ENCODE data around the gene ARMH3.

Gene ARMH3

DNA sequence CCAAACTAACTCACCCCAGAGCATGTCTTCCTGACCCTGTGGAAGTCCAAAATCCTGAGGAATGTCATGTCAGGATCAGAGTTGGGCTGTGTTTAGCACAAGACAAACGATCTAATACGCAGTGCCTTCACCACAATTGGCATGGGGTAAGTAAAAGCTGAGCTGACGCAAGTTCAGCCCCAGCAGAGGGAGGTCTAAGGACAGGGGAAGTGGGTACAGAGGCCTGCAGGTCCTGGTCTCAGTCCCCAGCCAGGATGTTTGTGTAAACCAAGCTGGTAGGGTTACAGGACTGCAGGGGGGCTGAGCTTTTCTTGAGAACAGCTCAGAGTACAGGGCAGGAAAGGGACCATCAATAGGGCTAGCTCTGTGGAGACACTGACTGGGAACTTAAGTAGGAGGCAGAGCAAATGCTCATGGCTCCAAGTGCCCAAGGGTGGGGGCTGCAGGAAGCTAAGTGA is 207.1 kb downstream of the ARMH3 start:
- Histone ChIP-seq H3F3A (ENCODE audit: insufficient read depth, low read length) (no peaks in the 10 kb centered on the region), H3K9me3 (replicated peaks; ENCODE audit: insufficient read depth, low read length) (no peaks in the 10 kb centered on the region), H3K4me1 (ENCODE audit: low read length) (no peaks in the 10 kb centered on the region), H3K27ac (ENCODE audit: low read length) (no peak overlapping the region), H3K9ac (ENCODE audit: low read length) (no peak overlapping the region), H3K4me2 (ENCODE audit: low read depth, low read length) (no peak overlapping the region), H3K9me2 (replicated peaks; ENCODE audit: insufficient read depth, low read length) (no peaks in the 10 kb centered on the region), H3K36me3 (replicated peaks; ENCODE audit: insufficient read depth, low read length) (no peaks in the 10 kb centered on the region), H4K20me1 (ENCODE audit: insufficient read depth, low read length) (no peaks in the 10 kb centered on the region), H2AFZ (ENCODE audit: low read length) (no peak overlapping the region), H3K27me3 (replicated peaks; ENCODE audit: insufficient read depth, low read length) (no peaks in the 10 kb centered on the region), H3K79me2 (ENCODE audit: low read length) (no peaks in the 10 kb centered on the region), H3K4me3 (ENCODE audit: low read length) (no peak overlapping the region)
- TF ChIP-seq EZH2phosphoT487 (IDR thresholded peaks at IDR 0.05; ENCODE audit: low read length) (no peak), EZH2 (optimal IDR thresholded peaks at IDR 0.05; ENCODE audit: low read depth, low read length) (no peak)
- TF ChIP-seq, protein P1, sequence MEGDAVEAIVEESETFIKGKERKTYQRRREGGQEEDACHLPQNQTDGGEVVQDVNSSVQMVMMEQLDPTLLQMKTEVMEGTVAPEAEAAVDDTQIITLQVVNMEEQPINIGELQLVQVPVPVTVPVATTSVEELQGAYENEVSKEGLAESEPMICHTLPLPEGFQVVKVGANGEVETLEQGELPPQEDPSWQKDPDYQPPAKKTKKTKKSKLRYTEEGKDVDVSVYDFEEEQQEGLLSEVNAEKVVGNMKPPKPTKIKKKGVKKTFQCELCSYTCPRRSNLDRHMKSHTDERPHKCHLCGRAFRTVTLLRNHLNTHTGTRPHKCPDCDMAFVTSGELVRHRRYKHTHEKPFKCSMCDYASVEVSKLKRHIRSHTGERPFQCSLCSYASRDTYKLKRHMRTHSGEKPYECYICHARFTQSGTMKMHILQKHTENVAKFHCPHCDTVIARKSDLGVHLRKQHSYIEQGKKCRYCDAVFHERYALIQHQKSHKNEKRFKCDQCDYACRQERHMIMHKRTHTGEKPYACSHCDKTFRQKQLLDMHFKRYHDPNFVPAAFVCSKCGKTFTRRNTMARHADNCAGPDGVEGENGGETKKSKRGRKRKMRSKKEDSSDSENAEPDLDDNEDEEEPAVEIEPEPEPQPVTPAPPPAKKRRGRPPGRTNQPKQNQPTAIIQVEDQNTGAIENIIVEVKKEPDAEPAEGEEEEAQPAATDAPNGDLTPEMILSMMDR (IDR thresholded peaks at IDR 0.05; ENCODE audit: low read length), result no peak
- no peak for DNase-seq

DNA sequence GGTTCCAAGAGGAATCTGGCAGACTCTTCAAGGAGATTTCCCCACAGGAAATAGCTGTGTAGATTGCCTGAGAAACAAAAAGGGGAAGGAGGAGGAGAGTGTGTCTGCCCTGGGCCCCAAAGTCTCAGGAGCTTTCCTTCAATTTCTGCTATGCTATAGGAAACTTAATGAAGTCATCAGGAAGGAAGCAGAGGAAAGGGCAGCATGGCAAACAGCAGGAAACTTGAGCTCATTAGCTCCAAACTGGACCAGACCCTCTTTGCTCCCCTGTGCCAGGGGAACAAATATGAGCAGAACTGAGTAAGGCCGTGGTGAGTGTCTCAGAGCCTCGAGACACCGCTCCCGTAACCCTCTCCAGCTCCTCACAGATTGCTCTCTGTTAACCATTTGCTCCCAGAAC is 207.6 kb downstream of the ARMH3 start:
- no peaks in the 10 kb centered on the region for H3K9me2 ChIP-seq (replicated peaks; ENCODE audit: insufficient read depth, low read length)
- H3K4me1 ChIP-seq (ENCODE audit: low read length), result no peaks in the 10 kb centered on the region
- no peak overlapping the region for H3K27ac ChIP-seq (ENCODE audit: low read length)
- no peak overlapping the region for H2AFZ ChIP-seq (ENCODE audit: low read length)
- no peak for DNase-seq
- H3K36me3 ChIP-seq (replicated peaks; ENCODE audit: insufficient read depth, low read length), result no peaks in the 10 kb centered on the region
- H3K4me3 ChIP-seq (ENCODE audit: low read length), result no peak overlapping the region
- H4K20me1 ChIP-seq (ENCODE audit: insufficient read depth, low read length), result no peaks in the 10 kb centered on the region
- TF ChIP-seq EZH2 (optimal IDR thresholded peaks at IDR 0.05; ENCODE audit: low read depth, low read length), result no peak
- no peak for TF ChIP-seq EZH2phosphoT487 (IDR thresholded peaks at IDR 0.05; ENCODE audit: low read length)
- TF ChIP-seq, protein P1 (IDR thresholded peaks at IDR 0.05; ENCODE audit: low read length), result no peak
- H3K9me3 ChIP-seq (replicated peaks; ENCODE audit: insufficient read depth, low read length), result no peaks in the 10 kb centered on the region
- H3K79me2 ChIP-seq (ENCODE audit: low read length), result no peaks in the 10 kb centered on the region
- H3K27me3 ChIP-seq (replicated peaks; ENCODE audit: insufficient read depth, low read length), result no peaks in the 10 kb centered on the region
- H3K4me2 ChIP-seq (ENCODE audit: low read depth, low read length), result no peak overlapping the region
- H3F3A ChIP-seq (ENCODE audit: insufficient read depth, low read length), result no peaks in the 10 kb centered on the region
- H3K9ac ChIP-seq (ENCODE audit: low read length), result no peak overlapping the region

DNA sequence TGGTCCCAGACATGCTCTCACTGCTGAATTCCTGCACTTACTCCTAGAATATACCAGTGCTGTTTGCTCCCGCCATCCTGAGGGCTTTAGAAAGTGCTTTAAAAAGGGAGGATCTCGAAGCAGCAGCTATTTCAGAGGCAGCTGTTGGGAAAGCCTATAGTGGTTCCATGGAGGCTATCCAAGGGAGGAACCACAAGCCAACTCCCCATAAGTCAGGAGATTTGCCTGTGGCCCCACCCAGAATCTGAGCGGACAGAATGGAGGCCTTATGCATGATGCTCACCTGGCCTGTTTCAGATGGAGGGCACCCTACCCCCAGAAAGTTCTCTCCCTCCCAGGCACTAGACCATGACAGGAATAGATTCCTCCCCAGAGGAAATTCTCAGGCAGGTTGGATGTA is 210.1 kb downstream of the ARMH3 start:
- H3F3A ChIP-seq (ENCODE audit: insufficient read depth, low read length), result no peaks in the 10 kb centered on the region
- TF ChIP-seq EZH2 (optimal IDR thresholded peaks at IDR 0.05; ENCODE audit: low read depth, low read length), result no peak
- no peak overlapping the region for H3K9ac ChIP-seq (ENCODE audit: low read length)
- DNase-seq, result no peak
- no peak overlapping the region for H3K27ac ChIP-seq (ENCODE audit: low read length)
- no peaks in the 10 kb centered on the region for H3K4me1 ChIP-seq (ENCODE audit: low read length)
- no peaks in the 10 kb centered on the region for H3K36me3 ChIP-seq (replicated peaks; ENCODE audit: insufficient read depth, low read length)
- H3K9me2 ChIP-seq (replicated peaks; ENCODE audit: insufficient read depth, low read length), result no peaks in the 10 kb centered on the region
- no peaks in the 10 kb centered on the region for H3K79me2 ChIP-seq (ENCODE audit: low read length)
- H3K4me2 ChIP-seq (ENCODE audit: low read depth, low read length), result no peak overlapping the region
- no peaks in the 10 kb centered on the region for H3K9me3 ChIP-seq (replicated peaks; ENCODE audit: insufficient read depth, low read length)
- no peaks in the 10 kb centered on the region for H4K20me1 ChIP-seq (ENCODE audit: insufficient read depth, low read length)
- no peaks in the 10 kb centered on the region for H3K27me3 ChIP-seq (replicated peaks; ENCODE audit: insufficient read depth, low read length)
- no peak overlapping the region for H2AFZ ChIP-seq (ENCODE audit: low read length)
- H3K4me3 ChIP-seq (ENCODE audit: low read length), result no peak overlapping the region

DNA sequence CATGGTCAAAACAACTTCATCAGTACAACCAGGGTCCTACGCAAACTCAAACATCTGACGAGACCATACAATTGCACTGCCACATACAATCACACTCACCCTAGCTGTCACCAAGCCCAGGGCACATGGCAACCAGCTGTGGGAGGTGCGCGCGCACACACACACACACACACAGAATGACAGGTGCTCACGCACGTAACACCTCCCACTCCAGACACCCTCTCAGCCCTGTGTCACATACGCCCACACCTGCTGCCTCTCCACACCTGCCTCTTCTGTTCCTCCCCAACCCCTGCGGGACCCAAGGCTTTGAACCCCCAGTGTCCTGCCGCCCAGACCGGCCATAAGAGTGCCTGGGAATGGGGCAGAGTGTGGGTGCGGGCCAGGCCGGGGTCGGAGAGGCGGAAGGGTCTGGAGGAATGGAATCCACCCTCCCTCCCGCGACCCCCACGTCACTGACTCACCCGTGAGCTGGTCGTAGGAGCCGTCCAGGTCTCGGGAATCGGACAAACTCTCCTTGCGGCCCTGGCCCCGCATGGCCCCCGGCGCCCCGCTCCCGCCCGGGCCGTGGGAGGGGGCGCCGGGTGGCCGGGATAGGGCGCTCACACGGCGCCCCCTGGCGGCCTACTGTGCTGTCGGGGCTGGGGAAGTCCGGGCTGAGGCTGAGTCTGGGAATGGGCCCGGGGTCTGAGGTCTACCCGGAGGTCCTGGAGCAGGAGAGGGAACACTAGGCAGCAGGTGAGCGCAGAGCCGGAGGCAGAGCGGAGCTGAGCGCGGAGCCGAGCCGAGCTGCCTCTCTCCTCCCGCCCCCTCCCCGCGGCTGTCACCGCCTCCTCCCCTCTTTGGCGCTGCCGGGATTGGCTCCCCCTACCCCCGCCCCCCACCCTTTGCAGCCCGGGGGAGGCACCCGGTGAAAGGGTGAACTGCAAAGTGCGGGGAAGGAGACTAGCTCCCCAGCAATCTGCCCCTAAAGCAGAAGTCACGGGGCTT is 212.6 kb downstream of the ARMH3 start, which contains the start of gene KCNIP2:
Gene KCNIP2, minus strand, starts transcription at position 769 of the 990 bp plus-strand sequence. Its CDS starts 232 bp downstream, at position 537.
- no peak within 1 kb of the TSS for H3K4me3 ChIP-seq (ENCODE audit: low read length)

More for the DNA sequence above, 212.6 kb downstream of the ARMH3 start, which contains the start of gene KCNIP2:
- Histone ChIP-seq H3K9ac (ENCODE audit: low read length) (no peak within 1 kb of the TSS), H3K36me3 (replicated peaks; ENCODE audit: insufficient read depth, low read length) (no peaks in the 10 kb centered on the region), H3K9me2 (replicated peaks; ENCODE audit: insufficient read depth, low read length) (no peaks in the 10 kb centered on the region), H3K4me2 (ENCODE audit: low read depth, low read length) (no peak within 1 kb of the TSS), H3K79me2 (ENCODE audit: low read length) (no peaks in the 10 kb centered on the region), H3F3A (ENCODE audit: insufficient read depth, low read length) (no peaks in the 10 kb centered on the region), H3K27me3 (replicated peaks; ENCODE audit: insufficient read depth, low read length) (no peaks in the 10 kb centered on the region), H3K4me1 (ENCODE audit: low read length) (no peaks in the 10 kb centered on the region), H4K20me1 (ENCODE audit: insufficient read depth, low read length) (no peaks in the 10 kb centered on the region), H3K27ac (ENCODE audit: low read length) (no peak within 1 kb of the TSS), H3K9me3 (replicated peaks; ENCODE audit: insufficient read depth, low read length) (no peaks in the 10 kb centered on the region), H2AFZ (ENCODE audit: low read length) (no peak within 1 kb of the TSS)
- no peak for DNase-seq
- TF ChIP-seq EZH2phosphoT487 (IDR thresholded peaks at IDR 0.05; ENCODE audit: low read length), result no peak
- TF ChIP-seq, protein P1 (IDR thresholded peaks at IDR 0.05; ENCODE audit: low read length), result peak; percentile 43
- no peak for TF ChIP-seq EZH2 (optimal IDR thresholded peaks at IDR 0.05; ENCODE audit: low read depth, low read length)
